Muscle of leg (tissue), 11 donors: ENCODE results near the gene TIMM9. TPM values are rescaled to one million over a fixed set of nuclear protein-coding genes. Genes with fewer than 3 reads are reported as not detected.
"Not testable (repeated sequence)": the region's sequence is repeated elsewhere in the genome, so short reads cannot be mapped to it uniquely, and the experiment has no call there.

Experiments used
- DNase-seq: peaks from one replicate; pipeline ENCODE4 v3.0.0; 2013
- H3K27ac ChIP-seq: one replicate; pipeline ENCODE4 v1.5.1; 2013; ENCODE audit warnings: mild to moderate bottlenecking, low read length, control low read depth
- H3K27me3 ChIP-seq: one replicate; pipeline ENCODE4 v1.6.1; 2013; ENCODE audit warnings: low read length; ENCODE audit not compliant: control insufficient read depth, insufficient read depth
- H3K36me3 ChIP-seq: one replicate; pipeline ENCODE4 v1.6.1; 2013; ENCODE audit warnings: low read length; ENCODE audit not compliant: control insufficient read depth, insufficient read depth
- H3K4me1 ChIP-seq: one replicate; pipeline ENCODE4 v1.6.1; 2013; ENCODE audit warnings: low read length; ENCODE audit not compliant: control insufficient read depth, insufficient read depth
- H3K4me3 ChIP-seq: one replicate; pipeline ENCODE4 v1.5.1; 2013; ENCODE audit warnings: low read length, control low read depth
- H3K9me3 ChIP-seq: replicated peaks from 2 replicates; pipeline ENCODE4 v1.6.1; 2013; ENCODE audit warnings: low read depth, low read length; ENCODE audit not compliant: control insufficient read depth
- WGBS: methylation state at CpG from one replicate; pipeline ENCODE4 v1.1.5; 2013; ENCODE audit warnings: missing lambda C conversion rate; ENCODE audit not compliant: insufficient coverage; 5-methylcytosine and 5-hydroxymethylcytosine counted together
- polyA plus RNA-seq, 8 donors: library from polyadenylated mRNA; unstranded; fragments of 120-200 nt; gene quantifications; one replicate each; pipeline versions ENCODE4 v1.2.1 to v1.2.3, GENCODE V29; 2013; ENCODE audit warnings: inconsistent platforms in 1 of 8, low replicate concordance in 1 of 8; ENCODE audit not compliant: insufficient read length in 8 of 8, insufficient read depth in 1 of 8
- total RNA-seq: library from RNA; stranded (reverse); fragments of 120-200 nt; gene quantifications from one replicate; pipeline ENCODE4 v1.2.4, GENCODE V29; 2013

TIMM9 gene
- total and polyA plus RNA-seq, 9 donors: 42.5 to 99.1 (median 86.7) TPM

GRCh38 chr14:58367296-58367695, 60.0 kb downstream of the TIMM9 start:
- DNase-seq: no peak
- no peak overlapping the region for H3K4me3 ChIP-seq

GRCh38 chr14:58364316-58364715, 63.0 kb downstream of the TIMM9 start:
- no peaks in the 10 kb centered on the region for H3K27me3 ChIP-seq
- H3K4me1 ChIP-seq: no peaks in the 10 kb centered on the region
- no peak for DNase-seq
- no peaks in the 10 kb centered on the region for H3K9me3 ChIP-seq
- H3K27ac ChIP-seq: no peak overlapping the region
- 94% methylated on average over 2 of the region's 4 CpGs for WGBS
- peaks cover 29% of the 10 kb centered on the region for H3K36me3 ChIP-seq
- H3K4me3 ChIP-seq: no peak overlapping the region

More at GRCh38 chr14:58367296-58367695, 60.0 kb downstream of the TIMM9 start:
- Histone ChIP-seq H3K9me3 (no peaks in the 10 kb centered on the region), H3K4me1 (no peaks in the 10 kb centered on the region), H3K36me3 (peaks cover 33% of the 10 kb centered on the region), H3K27me3 (no peaks in the 10 kb centered on the region), H3K27ac (no peak overlapping the region)
- no CpG with 5 or more reads among the region's 3 CpGs for WGBS

- Histone ChIP-seq H3K9me3 (no peaks in the 10 kb centered on the region), H3K27ac (no peak overlapping the region), H3K4me1 (no peaks in the 10 kb centered on the region), H3K36me3 (peaks cover 26% of the 10 kb centered on the region), H3K27me3 (no peaks in the 10 kb centered on the region), H3K4me3 (no peak overlapping the region)
- WGBS: no CpG with 5 or more reads among the region's 3 CpGs
- DNase-seq: peak; percentile 24
These were observed 64.4 kb downstream of the TIMM9 start for GRCh38 chr14:58362798-58363412.

GRCh38 chr14:58362272-58362671, 65.1 kb downstream of the TIMM9 start:
- DNase-seq, H3K27ac ChIP-seq, H3K27me3 ChIP-seq, H3K4me1 ChIP-seq, H3K4me3 ChIP-seq, H3K9me3 ChIP-seq: not testable (repeated sequence)
- WGBS: no CpG with 5 or more reads among the region's 1 CpG
- H3K36me3 ChIP-seq: peaks cover 25% of the 10 kb centered on the region

Other genes with a start within 250 kb of the TIMM9 start
- gene ACTR10, start 227.4 kb downstream of the TIMM9 start, total RNA-seq: 67.7 TPM
- gene ACTR10, start 227.4 kb downstream of the TIMM9 start, polyA plus RNA-seq: 10 to 100 TPM; 59.4 to 74.8 (median 69.3) TPM
- 56.3 TPM for gene PSMA3, start 182.7 kb downstream of the TIMM9 start, total RNA-seq
- gene PSMA3, start 182.7 kb downstream of the TIMM9 start, polyA plus RNA-seq: 100 to 1,000 TPM in 1 of 8 donors, 10 to 100 TPM in 7; 82.0 to 104 (median 89.3) TPM
- gene ARID4A, start 129.0 kb downstream of the TIMM9 start, total RNA-seq: 11.3 TPM
- 10 to 100 TPM in 7 of 8 donors, 1 to 10 TPM in 1; 9.2 to 15.4 (median 13.7) TPM for gene ARID4A, start 129.0 kb downstream of the TIMM9 start, polyA plus RNA-seq
- not detected for gene TOMM20L, start 31.6 kb downstream of the TIMM9 start, total RNA-seq
- under 1 TPM in 7 of 8 donors, not detected in 1; 0.44 to 0.90 (median 0.78) TPM for gene TOMM20L, start 31.6 kb downstream of the TIMM9 start, polyA plus RNA-seq
- gene KIAA0586, start 188 bp upstream of the TIMM9 start, total RNA-seq: 20.1 TPM
- 10 to 100 TPM; 11.2 to 17.8 (median 16.7) TPM for gene KIAA0586, start 188 bp upstream of the TIMM9 start, polyA plus RNA-seq
- 26.6 TPM for gene DACT1, start 210.4 kb upstream of the TIMM9 start, total RNA-seq
- 10 to 100 TPM; 16.7 to 40.3 (median 27.9) TPM for gene DACT1, start 210.4 kb upstream of the TIMM9 start, polyA plus RNA-seq